Measurements from ENCODE around the gene MMP2.

DNA sequence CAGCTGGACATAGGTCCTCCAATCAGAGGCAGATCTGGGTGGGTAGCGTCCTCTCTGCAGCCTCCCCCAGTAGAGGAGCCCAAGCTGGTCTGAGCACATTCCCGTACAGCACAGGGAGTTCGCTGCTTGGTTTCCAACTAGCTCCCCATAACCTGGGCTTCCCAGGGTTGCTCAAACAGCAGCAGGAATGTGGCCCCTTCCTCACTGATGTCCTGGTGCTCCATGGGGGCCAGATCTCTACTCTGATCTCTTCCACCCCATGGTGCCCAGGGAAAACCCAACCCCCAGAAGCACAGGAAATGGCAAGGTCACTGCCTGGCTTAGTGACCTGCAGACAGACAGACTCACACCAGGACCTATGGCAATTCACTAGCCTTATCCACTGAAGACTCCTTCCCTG is 11.1 kb upstream of the MMP2 start:
- TF ChIP-seq, protein P1, sequence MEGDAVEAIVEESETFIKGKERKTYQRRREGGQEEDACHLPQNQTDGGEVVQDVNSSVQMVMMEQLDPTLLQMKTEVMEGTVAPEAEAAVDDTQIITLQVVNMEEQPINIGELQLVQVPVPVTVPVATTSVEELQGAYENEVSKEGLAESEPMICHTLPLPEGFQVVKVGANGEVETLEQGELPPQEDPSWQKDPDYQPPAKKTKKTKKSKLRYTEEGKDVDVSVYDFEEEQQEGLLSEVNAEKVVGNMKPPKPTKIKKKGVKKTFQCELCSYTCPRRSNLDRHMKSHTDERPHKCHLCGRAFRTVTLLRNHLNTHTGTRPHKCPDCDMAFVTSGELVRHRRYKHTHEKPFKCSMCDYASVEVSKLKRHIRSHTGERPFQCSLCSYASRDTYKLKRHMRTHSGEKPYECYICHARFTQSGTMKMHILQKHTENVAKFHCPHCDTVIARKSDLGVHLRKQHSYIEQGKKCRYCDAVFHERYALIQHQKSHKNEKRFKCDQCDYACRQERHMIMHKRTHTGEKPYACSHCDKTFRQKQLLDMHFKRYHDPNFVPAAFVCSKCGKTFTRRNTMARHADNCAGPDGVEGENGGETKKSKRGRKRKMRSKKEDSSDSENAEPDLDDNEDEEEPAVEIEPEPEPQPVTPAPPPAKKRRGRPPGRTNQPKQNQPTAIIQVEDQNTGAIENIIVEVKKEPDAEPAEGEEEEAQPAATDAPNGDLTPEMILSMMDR (IDR thresholded peaks at IDR 0.05) = no peak
- TF ChIP-seq POLR2A (IDR thresholded peaks at IDR 0.05) (no peak), EP300 (IDR thresholded peaks at IDR 0.05) (no peak)
